Measurements from ENCODE around the gene RSBN1.
"Not testable (repeated sequence)": the region's sequence is repeated elsewhere in the genome, so short reads cannot be mapped to it uniquely, and the experiment has no call there.

RSBN1 gene

DNA sequence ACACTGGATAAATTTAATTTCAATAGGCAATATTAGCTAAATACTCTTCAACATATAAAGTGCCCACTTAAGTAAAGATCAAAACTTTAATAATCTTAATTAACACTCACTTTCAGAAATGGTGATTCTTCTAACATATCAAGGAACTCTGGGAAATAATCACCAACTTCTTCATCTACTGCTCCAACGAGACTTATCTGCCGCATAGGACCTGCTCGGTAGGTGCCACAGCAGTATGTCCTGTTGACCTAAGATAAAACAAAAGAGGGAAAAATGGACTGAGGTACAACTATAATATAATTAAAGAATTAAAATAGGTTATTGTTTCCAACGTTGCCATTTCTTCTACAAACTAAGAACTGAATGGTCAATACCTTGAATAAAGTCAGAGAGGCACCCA, 34.7 kb downstream of the RSBN1 start:
- H3K9me3 Mint-ChIP-seq (ENCODE audit: low read depth) = peaks cover 4% of the 10 kb centered on the region
- no peaks in the 10 kb centered on the region for H3K27me3 Mint-ChIP-seq
- H3K4me1 Mint-ChIP-seq (ENCODE audit: low read depth) = peaks cover 5% of the 10 kb centered on the region
- peaks cover 8% of the 10 kb centered on the region for H3K36me3 Mint-ChIP-seq
- H3K27ac Mint-ChIP-seq = no peak overlapping the region
- no peak overlapping the region for H3K4me3 Mint-ChIP-seq

DNA sequence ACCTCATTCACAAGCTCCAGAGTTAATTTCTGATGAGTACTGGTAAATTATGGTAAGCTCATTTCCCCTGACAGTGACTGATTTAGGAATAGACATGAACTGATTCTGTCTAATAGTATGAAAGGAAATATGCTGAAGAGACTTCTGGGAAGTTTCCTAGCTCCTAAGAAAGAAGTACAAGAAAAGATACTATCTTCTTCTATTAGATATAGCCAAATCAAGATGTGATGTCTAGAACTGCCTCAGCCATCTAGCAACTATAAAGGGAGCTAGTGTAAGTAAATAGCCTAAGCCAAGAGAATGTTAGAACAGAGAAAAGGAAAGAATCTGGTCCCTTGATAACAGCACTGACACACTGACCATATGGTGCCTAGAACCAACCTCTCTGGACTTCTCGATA, 42.2 kb downstream of the RSBN1 start:
- H3K4me1 Mint-ChIP-seq (ENCODE audit: low read depth) = peaks cover 34% of the 10 kb centered on the region
- H3K27ac Mint-ChIP-seq = peak overlapping the region; percentile 43
- H3K27me3 Mint-ChIP-seq = no peaks in the 10 kb centered on the region
- no peaks in the 10 kb centered on the region for H3K9me3 Mint-ChIP-seq (ENCODE audit: low read depth)
- H3K4me3 Mint-ChIP-seq = no peak overlapping the region
- H3K36me3 Mint-ChIP-seq = peaks cover 22% of the 10 kb centered on the region

DNA sequence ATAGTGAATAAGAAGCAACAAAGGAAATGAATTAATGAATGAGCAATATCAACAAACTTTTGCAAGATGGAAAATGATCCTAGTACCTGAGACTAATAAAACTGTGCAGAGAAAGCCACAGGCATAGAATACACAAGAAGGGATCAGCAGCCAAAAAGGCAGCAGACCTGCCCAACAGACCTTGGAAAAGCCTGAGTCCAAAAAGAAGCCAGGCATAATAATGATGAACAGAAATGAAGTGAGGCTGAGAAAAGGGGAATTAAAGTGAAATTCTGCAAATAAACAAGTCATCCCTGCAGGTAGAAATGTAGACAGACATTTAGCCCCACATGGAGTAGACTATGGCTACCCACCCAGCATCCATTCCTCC, 42.7 kb downstream of the RSBN1 start:
- peaks cover 22% of the 10 kb centered on the region for H3K36me3 Mint-ChIP-seq
- H3K27me3 Mint-ChIP-seq = no peaks in the 10 kb centered on the region
- peaks cover 34% of the 10 kb centered on the region for H3K4me1 Mint-ChIP-seq (ENCODE audit: low read depth)
- no peaks in the 10 kb centered on the region for H3K9me3 Mint-ChIP-seq (ENCODE audit: low read depth)
- peak overlapping the region; percentile 43 for H3K27ac Mint-ChIP-seq
- H3K4me3 Mint-ChIP-seq = no peak overlapping the region

DNA sequence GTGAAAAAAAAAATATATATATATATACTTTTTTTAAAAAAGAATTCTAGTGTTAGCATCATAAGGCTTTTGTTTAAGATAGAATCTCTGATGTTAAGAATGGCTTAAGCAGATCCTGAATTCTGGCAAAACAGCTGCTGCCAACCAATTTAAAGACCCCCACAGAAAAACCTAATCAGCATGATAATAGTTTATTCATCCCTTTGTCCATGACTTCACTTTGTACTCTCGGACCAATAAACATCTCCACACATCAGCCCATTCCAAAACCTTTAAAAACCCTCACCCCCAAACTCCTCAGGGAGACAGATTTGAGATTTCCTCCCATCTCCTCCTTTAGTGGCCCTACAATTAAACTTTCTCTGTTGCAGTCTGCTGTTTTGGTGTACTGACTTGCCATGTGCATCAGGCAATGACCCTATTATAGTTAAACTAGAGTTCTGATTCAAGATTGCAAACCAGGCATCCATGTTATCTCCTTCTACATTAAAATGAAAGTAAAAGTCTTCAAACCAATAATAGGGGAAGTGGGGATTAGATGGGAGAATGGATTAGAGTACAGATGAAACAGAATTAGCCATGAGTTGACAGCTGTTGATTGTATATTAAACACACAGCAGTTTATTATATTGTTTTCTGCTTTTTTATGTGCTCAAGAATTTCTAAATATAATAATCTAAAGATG, 43.2 kb downstream of the RSBN1 start:
- Mint-ChIP-seq H3K27ac (peak overlapping the region; percentile 43), H3K4me3 (no peak overlapping the region), H3K27me3 (no peaks in the 10 kb centered on the region), H3K4me1 (ENCODE audit: low read depth) (peaks cover 34% of the 10 kb centered on the region), H3K36me3 (peaks cover 22% of the 10 kb centered on the region), H3K9me3 (ENCODE audit: low read depth) (no peaks in the 10 kb centered on the region)

DNA sequence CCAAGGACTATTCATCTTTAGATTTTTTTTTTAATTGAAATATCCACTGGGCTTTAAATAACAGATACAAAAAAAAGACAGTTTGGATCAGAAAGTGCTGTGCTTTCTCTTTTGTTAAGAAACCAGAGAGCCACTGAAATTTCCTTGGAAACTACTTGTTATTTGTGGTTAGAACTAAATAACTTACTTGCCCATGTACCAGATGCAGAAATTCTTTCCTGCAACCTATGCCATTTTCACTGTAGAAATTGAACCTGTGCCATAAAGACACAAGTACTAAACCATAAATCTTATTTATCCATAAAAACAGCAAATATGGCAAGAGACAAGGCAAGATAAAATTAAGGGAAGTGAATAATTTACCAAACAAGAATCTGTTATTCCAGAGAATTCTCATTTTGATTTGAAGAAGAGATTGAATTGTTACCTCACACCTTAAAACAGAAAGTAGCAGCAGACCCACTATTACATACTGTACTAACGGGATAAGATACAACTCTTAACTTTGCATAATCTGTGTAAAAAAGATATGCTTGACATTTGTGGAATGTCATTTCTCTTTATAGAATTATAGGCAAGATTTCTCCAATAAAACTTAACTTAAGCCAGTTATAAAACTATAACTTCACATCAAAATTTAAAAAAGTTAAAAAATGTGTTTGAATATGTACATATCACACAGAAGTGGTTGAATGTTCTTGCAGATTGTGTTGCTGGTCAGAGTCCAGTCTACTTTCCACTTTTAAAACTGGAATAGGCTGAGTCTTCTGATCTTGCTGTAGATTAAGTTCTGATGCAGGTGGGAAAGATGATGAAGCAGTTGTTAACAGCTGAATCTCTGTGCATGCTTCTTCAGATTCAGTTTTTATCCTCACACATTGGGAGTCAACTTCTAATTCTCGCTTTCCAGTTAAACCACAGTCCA, 46.7 kb downstream of the RSBN1 start:
- peaks cover 20% of the 10 kb centered on the region for H3K36me3 Mint-ChIP-seq
- H3K4me1 Mint-ChIP-seq (ENCODE audit: low read depth) = peaks cover 24% of the 10 kb centered on the region
- H3K27me3 Mint-ChIP-seq = no peaks in the 10 kb centered on the region
- H3K9me3 Mint-ChIP-seq (ENCODE audit: low read depth) = no peaks in the 10 kb centered on the region
- H3K27ac Mint-ChIP-seq = peak overlapping the region; percentile 38
- H3K4me3 Mint-ChIP-seq = no peak overlapping the region

DNA sequence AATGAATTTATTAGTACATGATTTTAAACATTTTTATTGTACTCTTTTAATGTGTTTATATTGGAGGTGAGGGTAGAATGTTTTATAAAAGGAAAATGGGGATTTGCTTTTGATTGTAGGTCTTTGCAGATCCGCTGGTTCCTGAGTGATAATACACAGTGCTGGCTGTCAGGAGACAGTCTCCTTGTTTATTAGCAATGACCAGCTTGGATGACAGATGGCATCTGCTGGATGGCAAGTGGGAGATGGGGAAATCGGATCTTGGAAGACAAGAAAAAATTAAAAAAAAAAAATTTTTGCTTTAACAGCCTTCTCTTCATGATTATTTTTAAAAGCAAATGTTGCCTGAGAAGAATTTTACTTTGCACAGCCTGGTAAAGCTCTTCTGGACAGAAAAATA, 48.6 kb downstream of the RSBN1 start:
- Mint-ChIP-seq H3K4me1 (ENCODE audit: low read depth) (peaks cover 11% of the 10 kb centered on the region), H3K9me3 (ENCODE audit: low read depth) (no peaks in the 10 kb centered on the region), H3K4me3 (no peak overlapping the region), H3K27me3 (no peaks in the 10 kb centered on the region), H3K36me3 (peaks cover 16% of the 10 kb centered on the region), H3K27ac (no peak overlapping the region)

DNA sequence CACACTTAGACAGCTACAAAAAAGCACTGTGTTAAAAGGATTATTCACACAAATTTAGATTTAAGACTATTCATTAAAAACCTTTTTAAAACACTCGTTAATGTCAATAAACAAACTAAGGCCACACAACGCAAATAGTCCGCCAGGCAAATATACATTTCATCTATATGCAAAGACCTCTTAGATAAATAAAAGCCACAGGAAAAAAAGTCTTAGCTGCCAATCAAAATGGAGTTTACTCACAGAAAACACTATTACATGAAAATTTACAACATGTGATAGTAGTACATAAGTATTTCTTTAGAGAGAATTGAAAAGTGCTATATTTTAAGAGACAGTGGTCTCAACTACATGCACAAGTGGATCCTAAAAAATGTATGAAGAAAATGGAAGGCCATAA, 50.3 kb downstream of the RSBN1 start:
- H3K27ac Mint-ChIP-seq = peak overlapping the region; percentile 65
- peaks cover 15% of the 10 kb centered on the region for H3K4me1 Mint-ChIP-seq (ENCODE audit: low read depth)
- no peaks in the 10 kb centered on the region for H3K9me3 Mint-ChIP-seq (ENCODE audit: low read depth)
- H3K36me3 Mint-ChIP-seq = peaks cover 10% of the 10 kb centered on the region
- no peak overlapping the region for H3K4me3 Mint-ChIP-seq
- H3K27me3 Mint-ChIP-seq = no peaks in the 10 kb centered on the region

DNA sequence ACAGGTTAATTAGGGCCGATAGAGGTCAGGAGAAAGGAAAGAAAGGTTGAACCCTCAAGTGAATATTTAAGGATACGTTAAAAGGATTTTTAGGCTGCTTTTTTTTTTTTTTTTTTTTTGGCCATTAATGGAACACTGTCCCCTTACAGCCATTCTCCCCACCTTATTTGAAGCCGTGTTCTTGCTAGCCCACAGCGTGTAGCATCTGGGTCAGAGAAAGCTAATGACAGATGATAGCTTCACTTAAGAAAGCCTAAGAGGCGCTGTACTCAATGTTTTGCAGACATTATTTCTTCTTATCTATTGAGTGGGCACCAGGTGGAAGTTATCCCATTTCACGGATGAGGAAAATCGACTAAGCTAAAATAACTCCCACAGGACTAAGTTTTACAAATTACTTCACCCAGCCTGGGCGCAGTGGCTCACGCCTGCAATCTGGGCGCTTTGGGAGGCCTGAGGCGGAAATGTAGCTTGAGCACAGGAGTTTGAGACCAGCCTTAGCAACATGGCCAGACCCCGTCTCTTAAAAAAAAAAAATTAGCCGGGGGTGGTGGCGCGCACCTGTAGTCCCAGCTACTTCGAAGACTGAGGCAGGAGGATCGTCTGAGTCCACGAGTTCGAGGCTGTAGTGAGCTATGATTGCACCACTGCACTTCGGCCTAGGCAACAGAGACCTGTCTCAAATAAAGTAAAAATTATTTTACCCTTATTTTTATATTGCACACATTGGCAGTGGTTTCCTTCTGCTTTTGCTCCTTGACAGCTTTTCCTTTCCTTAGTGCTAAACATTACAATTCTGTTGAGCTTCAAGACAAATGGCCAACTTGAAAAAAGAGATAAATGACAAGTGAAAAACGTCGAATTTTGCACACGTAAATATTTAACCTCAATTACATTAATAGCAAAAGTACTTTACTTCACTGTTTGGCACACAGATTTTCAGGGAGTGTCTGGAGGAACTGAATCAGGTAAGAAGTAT, 51.9 kb downstream of the RSBN1 start:
- Mint-ChIP-seq H3K27me3 (no peaks in the 10 kb centered on the region), H3K9me3 (ENCODE audit: low read depth) (no peaks in the 10 kb centered on the region), H3K36me3 (peaks cover 5% of the 10 kb centered on the region)

DNA sequence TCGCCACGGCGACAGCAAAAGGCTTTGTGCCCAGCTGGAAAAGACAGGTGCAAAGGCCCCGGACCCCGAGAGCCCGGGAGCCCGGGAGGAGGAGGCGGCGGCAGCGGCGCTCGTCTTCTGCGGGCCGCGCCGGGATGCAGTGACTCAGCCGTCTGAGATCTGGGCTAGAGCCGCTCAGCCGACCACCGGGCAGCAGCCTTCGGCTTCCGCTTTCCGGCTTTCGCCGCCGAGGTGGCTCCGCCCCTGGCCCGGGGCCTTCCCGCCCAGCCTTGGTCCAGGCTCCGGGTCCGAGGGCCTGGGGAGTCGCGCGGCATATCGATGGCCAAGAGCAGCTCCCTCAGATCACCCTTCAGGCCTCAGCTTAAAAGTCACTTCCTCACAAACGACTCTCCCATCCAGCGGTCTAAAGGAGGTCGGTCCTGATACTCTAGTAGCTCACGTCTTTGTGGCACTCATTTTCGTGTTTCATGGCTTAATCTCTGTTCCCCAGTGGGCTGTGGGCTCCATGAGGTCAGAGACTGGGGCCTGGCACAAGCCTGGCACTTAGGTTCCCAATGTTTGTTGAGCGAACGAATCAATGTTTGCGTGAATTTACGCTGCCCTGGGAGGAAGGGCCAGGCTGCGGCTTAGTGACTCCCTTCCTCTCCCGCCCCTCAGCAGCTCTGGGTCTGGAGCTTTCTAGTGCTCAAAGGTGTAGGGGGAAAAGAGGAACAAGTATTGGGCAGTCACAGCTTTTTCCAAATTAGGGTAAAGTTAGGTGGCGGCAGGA, 52.8 kb downstream of the RSBN1 start, which contains the start of gene PHTF1:
PHTF1 (minus strand) TSS at position 154 of the 769 bp plus-strand sequence. CDS start 783 bp downstream, outside the sequence.
- Mint-ChIP-seq H3K27me3 (no peaks in the 10 kb centered on the region), H3K4me1 (ENCODE audit: low read depth) (peaks cover 19% of the 10 kb centered on the region), H3K4me3 (peak within 1 kb of the TSS; percentile 94), H3K36me3 (peaks cover 4% of the 10 kb centered on the region), H3K27ac (peak within 1 kb of the TSS; percentile 93), H3K9me3 (ENCODE audit: low read depth) (no peaks in the 10 kb centered on the region)

More for the DNA sequence above, 51.9 kb downstream of the RSBN1 start:
- peak overlapping the region; percentile 94 for H3K4me3 Mint-ChIP-seq
- H3K27ac Mint-ChIP-seq = peak overlapping the region; percentile 93
- H3K4me1 Mint-ChIP-seq (ENCODE audit: low read depth) = peaks cover 19% of the 10 kb centered on the region

DNA sequence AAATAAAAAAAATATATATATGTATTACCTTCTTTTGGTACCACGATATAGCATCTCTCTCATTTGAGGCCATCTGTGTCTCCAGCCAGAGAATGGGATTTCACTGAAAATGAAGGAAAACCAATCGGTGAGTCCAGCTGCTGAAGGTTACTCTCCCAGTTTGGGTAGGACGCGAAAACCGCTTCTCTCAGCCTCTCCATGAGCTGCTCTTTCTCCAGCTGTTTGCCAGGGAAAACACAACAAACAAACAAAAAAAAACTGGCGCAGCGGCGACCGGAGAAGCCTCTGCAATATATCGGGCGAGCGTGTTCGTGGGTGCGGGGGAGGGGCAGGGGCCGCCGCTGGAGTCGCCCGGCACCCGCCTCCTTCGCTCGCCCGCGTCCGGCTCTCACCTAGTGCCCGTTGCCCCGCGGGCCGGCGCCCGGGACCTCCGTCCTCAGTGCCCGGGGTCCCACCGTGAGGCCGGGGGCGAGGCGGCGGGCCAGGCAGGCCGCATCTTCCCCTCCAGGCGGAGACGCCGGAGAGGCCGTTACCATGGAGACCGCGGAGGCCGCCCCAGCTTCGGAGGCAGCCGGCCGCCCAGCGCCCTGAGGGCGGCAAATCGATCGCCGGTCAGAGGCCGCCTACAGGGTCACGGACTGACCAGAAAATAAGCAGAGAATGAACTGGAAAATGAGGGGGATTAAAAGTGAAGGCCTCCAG, 53.5 kb downstream of the RSBN1 start:
- Mint-ChIP-seq H3K27me3 (no peaks in the 10 kb centered on the region), H3K27ac (peak overlapping the region; percentile 87), H3K9me3 (ENCODE audit: low read depth) (no peaks in the 10 kb centered on the region), H3K36me3 (peaks cover 2% of the 10 kb centered on the region), H3K4me1 (ENCODE audit: low read depth) (peaks cover 19% of the 10 kb centered on the region), H3K4me3 (peak overlapping the region; percentile 94)

DNA sequence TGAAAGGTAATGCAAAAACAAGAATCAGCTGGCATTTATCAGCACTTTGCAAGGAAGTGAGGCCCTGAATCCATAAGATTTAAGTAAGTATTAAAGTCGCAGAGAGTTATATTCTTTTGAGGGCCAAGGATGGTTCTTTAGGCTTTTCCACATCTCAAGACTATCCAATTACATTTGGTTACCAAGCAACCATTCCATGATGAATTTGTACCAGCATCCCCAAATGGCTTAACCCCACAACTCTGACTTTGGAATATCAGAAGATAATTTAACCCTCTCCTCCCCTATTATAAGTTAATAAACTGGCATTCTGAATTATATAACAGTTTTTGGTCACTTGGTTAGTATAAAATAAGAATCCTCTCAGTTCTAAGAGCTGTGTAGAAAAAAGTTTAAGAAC, 55.8 kb downstream of the RSBN1 start:
- Mint-ChIP-seq H3K27ac (no peak overlapping the region), H3K9me3 (ENCODE audit: low read depth) (no peaks in the 10 kb centered on the region), H3K4me1 (ENCODE audit: low read depth) (peaks cover 19% of the 10 kb centered on the region), H3K27me3 (no peaks in the 10 kb centered on the region), H3K36me3 (peaks cover 2% of the 10 kb centered on the region), H3K4me3 (no peak overlapping the region)

DNA sequence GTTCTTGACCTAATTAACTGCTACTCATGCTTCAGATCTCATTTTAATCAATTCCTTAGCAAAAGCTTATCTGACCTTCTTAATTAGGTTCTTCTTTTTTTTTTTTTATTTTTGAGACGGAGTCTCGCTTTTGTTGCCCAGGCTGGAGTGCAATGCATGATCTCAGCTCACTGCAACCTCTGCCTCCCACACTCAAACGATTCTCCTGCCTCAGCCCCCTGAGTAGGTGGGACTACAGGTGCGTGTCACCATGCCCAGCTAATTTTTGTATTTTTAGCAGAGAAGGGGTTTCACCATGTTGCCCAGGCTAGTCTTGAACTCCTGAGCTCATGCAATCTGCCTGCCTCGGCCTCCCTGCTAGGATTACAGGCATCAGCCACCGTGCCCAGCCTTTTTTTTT, 58.9 kb downstream of the RSBN1 start:
- not testable (repeated sequence) for H3K27ac Mint-ChIP-seq; H3K36me3 Mint-ChIP-seq; H3K9me3 Mint-ChIP-seq (ENCODE audit: low read depth); H3K27me3 Mint-ChIP-seq; H3K4me3 Mint-ChIP-seq
- peaks cover 14% of the 10 kb centered on the region for H3K4me1 Mint-ChIP-seq (ENCODE audit: low read depth)

DNA sequence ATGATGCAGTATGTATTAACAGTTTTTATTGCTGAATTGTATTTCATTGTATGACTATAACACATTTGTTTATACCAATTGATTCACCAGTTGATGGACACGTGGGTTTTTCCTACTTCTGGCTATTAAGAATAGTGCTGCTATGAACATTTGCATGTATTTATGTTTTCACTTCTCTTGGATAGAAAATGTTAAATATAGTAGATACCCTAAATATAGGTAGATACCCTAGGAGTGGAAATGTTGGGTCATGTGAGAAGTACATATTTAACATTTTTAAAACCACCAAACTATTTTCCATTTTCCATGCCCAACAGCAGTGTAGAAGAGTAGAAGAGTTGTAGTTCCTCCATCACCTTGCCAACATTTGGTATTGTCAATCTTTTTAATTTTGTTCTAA, 60.8 kb downstream of the RSBN1 start:
- no peaks in the 10 kb centered on the region for H3K27me3 Mint-ChIP-seq

More for the DNA sequence above, 60.8 kb downstream of the RSBN1 start:
- Mint-ChIP-seq H3K36me3 (peaks cover 2% of the 10 kb centered on the region), H3K27ac (no peak overlapping the region), H3K9me3 (ENCODE audit: low read depth) (no peaks in the 10 kb centered on the region), H3K4me3 (no peak overlapping the region), H3K4me1 (ENCODE audit: low read depth) (peaks cover 7% of the 10 kb centered on the region)
